ENCODE data around the gene ABCB4.

- TF ChIP-seq, protein P1, sequence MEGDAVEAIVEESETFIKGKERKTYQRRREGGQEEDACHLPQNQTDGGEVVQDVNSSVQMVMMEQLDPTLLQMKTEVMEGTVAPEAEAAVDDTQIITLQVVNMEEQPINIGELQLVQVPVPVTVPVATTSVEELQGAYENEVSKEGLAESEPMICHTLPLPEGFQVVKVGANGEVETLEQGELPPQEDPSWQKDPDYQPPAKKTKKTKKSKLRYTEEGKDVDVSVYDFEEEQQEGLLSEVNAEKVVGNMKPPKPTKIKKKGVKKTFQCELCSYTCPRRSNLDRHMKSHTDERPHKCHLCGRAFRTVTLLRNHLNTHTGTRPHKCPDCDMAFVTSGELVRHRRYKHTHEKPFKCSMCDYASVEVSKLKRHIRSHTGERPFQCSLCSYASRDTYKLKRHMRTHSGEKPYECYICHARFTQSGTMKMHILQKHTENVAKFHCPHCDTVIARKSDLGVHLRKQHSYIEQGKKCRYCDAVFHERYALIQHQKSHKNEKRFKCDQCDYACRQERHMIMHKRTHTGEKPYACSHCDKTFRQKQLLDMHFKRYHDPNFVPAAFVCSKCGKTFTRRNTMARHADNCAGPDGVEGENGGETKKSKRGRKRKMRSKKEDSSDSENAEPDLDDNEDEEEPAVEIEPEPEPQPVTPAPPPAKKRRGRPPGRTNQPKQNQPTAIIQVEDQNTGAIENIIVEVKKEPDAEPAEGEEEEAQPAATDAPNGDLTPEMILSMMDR (IDR thresholded peaks at IDR 0.05; ENCODE audit: insufficient read depth, low read depth, low read length), result no peak
- TF ChIP-seq EZH2 (IDR thresholded peaks at IDR 0.05; ENCODE audit: insufficient read depth, low read length), result no peak
Measured at GRCh38 chr7:87473192-87473591, 2.3 kb downstream of the ABCB4 start.
